Glomerular visceral epithelial cell (primary cell): ENCODE results near the gene PREX1.
"Not testable (repeated sequence)": the region's sequence is repeated elsewhere in the genome, so short reads cannot be mapped to it uniquely, and the experiment has no call there.

Source experiments
- DNase-seq: peaks from one replicate; pipeline ENCODE4 v3.0.0-alpha.2; 2016; ENCODE audit errors: extremely low spot score

PREX1 gene

DNA sequence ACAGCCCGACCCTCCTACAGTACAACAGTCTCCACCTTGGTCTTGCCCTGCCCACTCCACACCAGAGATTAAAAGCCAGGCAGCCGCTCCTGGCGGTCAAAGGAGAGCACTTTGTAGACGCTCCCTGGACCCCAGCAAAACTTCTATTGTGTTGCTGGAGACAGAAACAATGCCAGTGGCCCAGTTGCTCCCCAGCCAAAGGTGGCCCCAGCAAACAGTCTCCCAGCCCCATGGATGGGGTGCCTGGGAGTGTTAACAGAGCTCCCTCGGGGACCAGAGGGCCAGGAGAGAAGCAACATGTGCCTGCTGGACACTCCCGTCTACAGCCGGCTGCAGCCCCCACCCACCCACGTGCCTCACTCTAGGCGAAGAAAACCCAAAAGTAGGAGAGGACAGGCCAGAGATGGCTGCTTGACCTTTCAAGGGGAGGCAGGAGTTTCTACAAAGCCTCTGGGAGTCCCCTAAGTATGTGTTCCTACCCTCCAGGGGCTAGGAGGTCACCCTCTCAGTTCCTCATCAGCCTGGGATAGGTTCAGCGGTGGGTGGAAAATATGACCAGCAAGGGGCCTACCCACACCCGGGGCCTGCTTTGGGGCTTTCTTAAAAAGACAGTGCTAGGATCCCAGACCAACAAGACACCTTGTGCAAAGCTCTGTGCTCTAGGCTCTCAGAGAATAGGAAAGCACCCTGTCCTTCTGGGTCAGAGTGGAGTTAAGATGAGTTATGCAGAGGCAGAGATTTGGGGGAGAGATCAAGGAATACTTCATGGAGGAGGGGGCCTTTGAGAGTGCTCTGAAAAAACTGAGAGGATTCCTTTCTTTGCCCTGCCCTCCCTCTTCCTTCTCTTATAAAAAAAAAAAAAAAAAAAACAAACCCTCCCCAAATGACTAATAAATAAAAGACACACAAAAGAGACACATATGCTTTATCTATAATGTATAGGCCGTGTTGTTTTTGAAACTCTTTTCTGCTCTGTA is 19.0 kb upstream of the PREX1 start:
- DNase-seq: no peak

DNA sequence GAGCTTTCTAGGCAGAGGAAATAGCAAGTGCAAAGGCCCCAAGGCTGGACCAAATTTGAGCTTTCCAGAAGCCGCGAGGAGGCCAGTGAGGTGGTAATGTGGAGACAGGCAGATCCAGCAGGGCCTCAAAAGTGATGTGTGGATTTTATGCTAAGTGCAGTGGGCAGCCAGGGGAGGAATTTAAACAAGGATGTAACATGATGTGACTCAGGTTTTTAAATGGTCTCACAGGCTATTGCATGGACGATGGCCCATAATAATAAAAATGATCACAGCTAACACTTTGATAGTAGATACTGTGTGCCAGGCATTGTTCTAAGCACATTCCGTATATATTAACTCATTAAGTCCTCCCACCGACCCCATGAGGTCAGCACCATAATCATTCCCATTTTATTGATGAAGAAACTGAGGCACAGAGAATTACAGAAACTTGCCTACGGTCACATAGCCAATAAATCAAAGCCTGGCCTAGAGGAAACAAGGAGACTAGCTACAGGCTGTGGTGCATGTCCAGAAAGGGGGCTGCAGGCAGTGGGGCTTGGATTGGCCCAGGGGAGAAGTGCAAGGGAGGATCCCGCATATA is 18.0 kb upstream of the PREX1 start:
- DNase-seq: no peak

DNA sequence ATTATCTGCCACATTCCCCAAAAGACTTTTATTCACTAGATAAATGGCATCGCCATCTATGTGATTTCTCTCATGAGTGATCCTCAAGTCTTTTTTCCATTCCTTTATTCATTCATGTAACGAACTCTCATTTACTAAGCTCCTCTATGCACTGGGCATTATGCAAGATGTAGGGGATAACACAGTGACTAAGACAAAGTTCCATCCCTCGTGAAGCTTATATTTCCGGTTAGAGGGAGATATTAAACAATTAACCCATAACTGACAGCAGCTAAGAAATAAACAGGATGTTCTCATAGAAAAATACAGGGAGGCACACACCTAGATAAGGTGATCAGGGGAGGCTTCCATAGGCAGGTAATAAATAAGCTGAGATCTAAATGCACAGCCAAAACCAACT is 17.2 kb upstream of the PREX1 start:
- DNase-seq: no peak

DNA sequence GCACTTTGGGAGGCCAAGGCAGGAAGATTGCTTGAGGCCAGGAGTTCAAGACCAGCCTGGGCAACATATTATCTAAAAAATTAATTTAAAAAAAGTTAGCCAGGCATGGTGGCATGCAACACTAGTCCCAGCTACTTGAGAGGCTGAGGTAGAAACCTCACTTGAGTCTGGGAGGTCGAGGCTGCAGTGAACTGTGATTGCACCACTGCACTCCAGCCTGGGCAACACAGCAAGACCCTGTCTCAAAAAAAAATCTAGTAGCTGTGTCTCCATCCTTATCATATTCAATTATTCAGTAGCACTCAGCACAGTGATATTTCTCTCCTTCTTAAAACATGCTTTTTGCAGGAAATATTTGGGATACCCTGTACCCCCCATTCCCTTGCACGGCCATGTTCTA is 16.1 kb upstream of the PREX1 start:
- not testable (repeated sequence) for DNase-seq

DNA sequence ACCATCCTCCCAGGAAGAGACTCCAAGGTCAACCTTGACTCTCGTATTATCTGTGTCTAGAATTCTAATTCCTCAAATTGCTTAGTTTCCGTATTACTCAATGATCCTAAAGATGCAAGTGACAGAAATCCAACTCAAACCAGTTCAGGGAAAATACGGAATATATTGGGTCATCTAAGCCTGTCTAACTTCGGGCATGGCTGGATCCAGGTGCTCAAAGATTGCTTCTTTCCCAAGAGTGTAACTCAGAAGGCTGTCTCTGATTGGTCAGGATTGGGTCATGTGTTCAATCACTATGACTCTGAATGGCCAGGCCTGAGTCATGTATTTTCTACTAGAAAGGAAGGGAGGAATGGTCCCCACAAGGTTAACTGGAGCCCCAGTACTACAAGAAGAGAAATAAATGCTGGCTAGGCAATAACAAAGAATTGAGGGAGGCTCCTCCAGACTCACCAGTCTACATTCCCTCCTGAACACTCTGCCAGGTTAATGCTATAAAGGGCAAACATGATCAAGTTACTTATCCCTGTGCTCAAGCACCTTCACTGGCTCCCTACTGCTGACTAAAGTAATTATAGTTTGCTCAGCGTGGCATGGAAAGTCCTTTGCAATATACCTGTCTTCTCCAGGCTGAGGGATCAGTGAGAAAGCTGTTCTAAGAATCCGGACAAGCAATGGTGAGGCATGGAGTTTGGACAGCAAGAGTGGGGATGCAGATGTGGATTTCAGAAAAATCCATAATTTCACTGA is 15.4 kb upstream of the PREX1 start:
- DNase-seq: no peak

DNA sequence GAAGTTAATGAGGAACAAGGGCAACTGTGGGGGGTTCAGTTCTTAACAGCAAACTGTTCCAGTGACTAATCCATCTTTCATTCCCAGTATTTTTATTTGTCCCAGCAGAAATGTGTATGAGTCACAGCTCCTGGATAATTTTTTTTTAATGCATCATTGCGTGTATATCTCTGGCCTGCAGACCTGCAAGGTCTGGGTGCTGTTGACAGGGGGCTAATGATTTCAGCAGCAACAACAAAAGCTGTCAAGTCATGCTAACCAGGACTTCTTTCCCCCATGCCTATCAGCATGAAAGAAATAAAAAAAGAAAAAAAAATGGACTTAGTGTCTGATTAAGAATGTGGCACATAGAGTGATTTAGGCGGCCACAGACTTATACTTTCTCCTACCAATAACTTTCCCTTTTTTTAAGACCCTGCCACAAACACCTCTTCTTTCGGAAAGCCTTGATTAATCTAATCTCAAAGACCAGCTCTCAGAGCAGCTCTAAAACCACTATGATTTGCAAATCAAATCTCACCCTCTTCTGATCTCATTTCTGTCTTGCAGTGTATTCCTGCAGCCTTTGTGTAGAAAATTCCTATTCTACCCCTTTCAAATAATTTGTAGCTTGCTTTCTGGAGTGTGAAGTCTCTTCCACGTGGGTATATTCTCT is 14.2 kb upstream of the PREX1 start:
- DNase-seq: peak; percentile 75

DNA sequence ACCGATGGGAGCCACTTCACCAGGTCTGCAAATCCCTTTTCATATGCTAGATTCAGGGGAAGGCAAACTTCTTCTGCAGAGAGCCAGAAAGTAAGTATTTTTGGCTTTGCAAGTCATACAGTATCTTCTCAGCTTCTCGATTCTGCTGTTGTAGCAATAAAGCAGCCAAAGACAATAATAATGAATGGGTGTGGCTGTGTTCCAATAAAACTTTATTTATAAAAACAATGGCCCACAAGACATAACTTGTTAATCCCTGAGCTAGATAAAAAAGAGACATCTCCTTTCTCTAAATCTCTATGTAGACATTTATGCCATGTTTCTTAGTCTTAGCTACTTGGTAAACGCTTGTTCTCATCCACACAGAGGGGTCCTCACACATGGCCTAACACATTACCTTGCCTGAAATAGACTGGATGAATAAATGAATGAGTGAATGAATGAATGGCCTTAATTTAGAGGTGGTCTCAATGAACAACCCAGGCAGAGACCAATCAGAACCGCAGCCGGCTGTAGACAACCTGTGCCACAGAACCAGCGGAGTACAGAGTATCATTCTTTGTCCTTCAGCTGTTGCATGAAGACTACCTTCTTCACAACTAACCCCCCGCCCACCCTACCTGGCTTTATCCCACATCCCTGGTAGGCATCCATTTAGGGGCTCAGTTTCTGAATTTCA is 13.5 kb upstream of the PREX1 start:
- DNase-seq: no peak

DNA sequence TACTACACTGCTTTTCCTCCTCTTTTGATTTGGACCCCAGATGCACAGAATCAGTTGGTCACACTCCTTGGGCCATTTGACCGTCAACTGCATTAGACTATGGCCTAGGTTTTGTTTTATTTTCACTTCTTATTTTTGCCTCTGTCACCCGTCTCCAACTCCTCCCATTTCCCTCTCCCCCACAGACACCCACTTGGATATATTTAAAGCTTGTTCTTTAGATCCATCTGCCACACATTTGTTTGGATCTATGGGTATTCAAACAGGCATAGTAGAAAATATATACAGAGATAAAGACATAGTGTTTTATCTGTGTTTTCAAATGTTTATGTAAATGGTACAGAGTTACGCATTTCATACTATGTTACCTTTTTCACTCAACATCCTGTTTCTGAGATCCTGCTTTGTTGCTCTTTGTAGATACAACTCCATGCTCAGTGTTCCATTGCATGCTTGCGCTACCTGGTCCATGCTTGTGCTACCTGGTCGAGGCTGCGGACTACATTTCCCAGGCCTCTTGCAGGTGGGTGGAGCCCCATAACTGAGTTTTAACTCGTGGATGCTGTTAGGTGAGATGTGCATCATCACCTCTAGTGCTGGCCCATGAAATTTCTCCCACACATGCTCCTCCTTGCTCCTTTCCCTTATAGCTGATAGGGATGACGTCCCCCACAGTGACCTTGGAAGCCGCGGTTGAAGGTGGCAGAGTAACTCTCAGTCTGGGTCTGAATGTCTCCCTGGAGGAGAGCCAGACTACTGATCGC is 11.5 kb upstream of the PREX1 start:
- DNase-seq: no peak

DNA sequence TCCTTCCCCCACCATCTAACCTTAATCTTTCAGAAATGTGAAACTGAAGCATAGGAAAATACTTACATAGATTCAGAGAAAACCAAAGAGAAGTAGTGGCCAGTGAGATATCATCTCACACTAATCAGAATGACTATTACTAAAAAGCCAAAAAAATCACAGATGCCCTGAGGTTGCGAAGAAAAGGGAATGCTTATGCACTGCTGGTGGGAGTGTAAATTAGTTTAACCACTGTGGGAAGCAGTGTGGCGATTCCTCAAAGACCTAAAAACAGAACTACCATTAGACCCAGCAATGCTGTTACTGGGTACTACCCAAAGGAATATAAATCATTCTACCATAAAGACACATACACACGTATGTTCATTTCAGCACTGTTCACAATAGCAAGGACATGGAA is 9.2 kb upstream of the PREX1 start:
- no peak for DNase-seq

DNA sequence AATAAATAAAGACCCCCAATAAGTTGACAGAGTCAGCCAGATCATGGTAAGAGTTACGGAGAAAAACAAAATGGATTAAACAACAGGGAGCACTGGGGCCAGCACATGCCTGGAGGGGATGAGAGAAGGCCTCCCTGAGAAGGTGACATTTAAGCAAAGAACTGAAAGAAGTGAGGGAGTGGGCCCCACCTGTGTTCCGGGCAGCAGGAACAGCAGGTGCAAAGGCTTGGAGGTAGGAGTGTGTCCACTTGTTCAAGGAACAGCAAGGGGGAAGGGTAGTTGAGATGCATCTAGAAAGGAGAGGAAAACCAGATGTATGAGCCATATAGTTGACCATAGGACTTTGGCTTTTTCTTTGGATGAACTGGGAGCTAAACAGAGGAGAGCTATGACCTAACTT is 7.6 kb upstream of the PREX1 start:
- no peak for DNase-seq

DNA sequence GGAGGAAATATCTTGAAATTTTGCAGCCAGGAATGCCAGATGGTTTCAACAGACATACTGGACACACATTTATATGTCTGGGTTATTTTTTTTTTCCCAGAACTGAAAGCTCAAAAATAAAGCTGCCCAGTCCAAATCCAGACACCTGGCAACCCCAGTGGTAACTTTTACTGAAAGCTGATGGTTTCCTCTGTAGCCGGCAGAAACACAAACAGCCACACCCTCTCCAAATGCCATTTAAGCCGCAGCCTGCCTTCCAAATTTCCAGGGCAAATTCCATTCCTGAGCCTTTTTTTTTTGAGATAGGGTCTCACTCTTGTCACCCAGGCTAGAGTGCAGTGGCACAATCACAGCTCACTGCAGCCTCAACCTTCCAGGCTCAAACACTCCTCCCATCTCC is 6.5 kb upstream of the PREX1 start:
- DNase-seq: no peak

DNA sequence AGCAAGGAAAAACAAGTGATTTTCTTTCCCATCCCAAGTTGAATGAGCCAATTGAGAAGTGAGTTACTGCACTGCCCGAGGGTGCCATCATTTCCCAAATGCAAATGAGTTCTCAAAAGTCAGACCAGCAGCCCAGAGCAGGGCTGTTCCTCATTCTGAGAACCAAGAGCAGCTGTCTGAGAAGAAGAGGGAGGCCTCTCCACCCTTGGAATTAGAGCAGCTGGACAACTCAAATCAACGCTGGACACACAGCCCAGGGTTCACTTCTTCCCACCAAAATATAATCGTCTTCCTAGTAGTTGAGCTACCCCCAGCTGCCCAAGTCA is 4.6 kb upstream of the PREX1 start:
- DNase-seq: no peak

DNA sequence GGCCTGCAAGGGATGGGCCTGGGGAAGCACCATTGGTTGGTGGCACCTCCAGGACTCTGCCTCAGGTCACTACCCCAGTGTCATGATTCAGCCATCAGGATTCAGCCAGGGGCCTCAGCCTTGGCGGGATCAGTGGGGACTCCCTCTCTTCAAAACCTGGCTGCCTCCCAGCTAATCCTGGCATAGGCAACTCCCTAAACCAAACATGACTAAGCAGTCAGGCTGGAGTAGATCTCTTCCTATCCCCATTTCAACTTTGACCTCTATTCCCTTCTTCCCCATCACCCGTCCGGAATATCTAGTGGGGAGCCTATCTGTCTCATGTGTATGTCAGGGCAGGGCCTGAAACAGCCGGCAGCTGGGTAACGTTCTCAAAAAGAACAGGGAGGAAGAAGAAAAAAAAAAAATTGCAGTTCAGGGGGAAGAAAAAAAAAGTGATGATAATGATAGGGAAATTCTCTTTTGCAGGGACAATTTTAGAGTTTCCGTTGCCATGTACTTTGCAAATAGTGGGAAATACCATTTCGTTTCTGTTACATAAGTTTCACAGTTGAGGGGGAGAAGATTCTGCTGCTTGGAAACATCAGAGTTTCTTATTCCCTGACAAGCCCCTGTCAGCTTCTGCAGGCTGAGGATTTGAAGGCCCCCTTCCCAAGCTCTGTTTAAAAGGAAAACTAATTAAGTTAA is 4.1 kb upstream of the PREX1 start:
- no peak for DNase-seq

DNA sequence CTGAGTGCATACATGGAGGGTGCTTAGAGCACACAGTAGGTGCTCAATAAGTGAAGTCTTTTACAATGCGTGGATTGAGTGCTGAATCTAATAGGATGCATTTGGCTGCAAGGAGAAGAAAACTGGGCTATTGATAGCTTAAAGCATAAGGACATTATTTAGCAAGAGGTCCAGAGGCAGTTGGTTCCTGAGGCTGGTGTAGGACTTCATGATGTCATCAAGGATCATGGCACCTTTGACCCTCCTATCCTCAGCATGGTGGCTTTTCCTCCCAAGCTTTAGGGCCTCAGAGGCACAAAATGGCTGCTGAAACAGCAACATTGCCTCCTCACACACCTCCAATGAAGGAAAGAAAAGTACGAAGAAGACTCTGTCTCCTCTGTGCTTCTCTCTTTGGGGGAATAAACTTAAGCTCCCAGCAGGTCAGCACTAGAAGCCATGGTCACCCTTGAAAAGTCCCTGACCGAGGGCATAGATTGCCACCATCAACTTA is 3.1 kb upstream of the PREX1 start:
- no peak for DNase-seq

DNA sequence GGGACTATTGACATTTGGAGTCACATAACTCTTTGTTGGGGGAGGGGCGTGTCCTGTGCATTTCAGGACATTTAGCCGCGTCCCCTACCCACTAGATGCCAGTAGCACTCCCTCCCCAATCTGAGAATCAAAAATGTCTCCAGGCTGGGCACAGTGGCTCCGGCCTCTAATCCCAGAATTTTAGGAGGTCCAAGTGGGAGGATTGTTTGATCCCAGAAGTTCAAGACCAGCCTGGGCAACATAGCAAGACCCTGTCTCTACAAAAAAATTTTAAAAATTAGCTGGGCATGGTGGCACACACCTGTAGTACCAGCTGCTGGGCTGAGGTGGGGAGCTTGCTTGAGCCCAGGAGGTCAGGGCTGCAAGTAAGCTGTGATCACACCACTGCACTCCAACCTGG is 2.1 kb upstream of the PREX1 start:
- DNase-seq: no peak

DNA sequence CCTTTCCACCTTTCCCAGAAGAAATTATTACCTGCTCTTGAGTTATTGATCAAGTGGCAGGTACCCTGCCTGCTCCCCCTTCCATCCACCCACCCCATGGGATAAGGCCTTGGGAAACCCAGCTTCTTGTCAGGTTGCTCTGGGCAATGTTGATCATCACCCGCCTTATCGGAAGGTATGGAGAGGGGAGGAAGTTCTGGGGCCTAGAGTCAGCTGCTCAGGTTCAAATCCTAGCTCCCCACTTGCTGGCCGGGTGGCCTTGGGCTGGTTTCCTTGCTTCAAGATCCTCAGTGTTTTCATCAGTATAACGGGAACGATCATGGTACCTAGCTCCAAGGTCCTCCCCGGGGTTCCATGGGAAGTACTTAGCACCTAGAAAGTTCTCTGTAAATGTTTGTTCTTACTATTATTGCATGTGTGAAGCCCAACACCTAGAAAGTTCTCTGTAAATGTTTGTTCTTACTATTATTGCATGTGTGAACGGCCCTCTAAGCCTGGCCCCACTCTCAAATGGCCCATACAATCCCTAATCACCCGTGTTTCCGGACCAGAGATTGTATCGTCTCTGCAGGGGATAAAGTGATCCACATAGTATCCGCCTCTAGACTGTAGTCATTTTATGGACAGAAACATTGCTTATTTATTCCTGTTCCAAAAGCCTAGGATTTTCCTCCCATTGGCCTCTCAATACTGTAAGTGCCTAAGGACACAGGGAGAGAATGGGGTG is 1.1 kb upstream of the PREX1 start:
- no peak for DNase-seq

DNA sequence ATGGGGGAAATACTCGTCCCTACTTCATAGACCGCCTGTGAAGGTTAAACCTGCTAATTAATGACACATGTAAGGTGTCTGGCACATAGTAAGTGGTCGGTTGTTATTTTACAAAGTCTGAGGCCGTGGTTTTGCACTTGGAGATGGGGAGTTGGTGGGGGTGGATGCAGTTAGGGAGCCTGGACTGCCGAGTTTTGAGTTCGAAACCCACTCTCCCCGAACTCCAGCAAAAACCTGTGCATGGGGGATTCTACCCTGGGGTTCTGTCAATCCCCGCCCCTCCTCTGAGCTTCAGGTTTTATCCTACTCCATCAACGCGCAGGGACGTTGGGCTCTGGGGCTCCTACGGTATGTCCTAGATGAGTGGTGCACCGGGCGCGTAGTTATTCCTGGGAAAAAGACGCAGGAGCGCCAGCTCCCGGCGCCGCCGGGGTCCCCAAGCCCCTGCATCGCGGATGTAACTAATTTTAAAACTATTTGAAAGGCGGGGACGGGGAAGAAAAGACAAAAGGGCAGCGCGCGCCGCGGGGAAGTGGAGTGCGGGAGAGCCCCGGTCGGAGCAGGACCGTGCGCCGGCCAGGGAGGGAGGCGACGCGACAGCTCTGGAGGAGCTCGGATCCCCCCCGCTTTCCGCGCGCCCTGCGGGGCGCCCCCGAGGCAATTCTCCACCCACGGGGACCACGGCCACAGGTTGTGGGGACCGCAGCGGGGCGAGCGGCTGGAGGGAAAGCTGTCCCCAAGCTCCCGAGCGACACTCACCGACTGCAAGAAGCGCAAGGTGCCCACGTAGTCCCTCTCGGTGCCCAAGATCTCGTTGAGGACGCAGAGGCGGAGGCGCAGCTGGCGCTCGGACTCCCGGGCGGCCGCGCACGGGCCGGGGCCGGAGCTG is 672 bp downstream of the PREX1 start:
- DNase-seq: no peak

DNA sequence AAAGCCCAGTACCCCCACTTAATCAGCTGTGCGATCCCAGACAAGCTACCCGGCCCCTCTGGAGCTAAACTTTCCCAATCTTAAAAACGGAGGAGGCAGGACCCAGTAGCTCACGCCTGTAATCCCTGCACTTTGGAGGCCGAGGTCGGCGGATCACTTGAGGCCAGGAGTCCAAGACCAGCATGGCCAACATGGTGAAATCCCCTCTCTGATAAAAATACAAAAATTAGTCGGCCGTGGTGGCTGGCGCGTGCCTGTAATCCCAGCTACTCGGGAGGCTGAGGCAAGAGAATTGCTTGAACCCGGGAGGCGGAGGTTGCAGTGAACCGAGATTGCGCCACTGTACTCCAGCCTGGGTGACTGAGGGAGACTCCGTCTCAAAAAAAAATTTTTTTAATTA is 1.3 kb downstream of the PREX1 start:
- DNase-seq: not testable (repeated sequence)
